Progenitor cell of endocrine pancreas (in vitro differentiated cells): ENCODE results near the gene MAFG. TPM values are rescaled to one million over a fixed set of nuclear protein-coding genes. Genes with fewer than 3 reads are reported as not detected.

Source experiments
- DNase-seq: peaks from one replicate; pipeline ENCODE4 v3.0.0; 2021; ENCODE audit warnings: low spot score; ENCODE audit not compliant: unreplicated experiment
- H3K27ac Mint-ChIP-seq: 2 replicates; pipeline ENCODE4 v1.8.0; 2021; ENCODE audit warnings: mild to moderate bottlenecking, moderate library complexity, mixed read lengths
- H3K27me3 Mint-ChIP-seq: 2 replicates; pipeline ENCODE4 v1.8.0; 2021; ENCODE audit warnings: mixed read lengths
- H3K36me3 Mint-ChIP-seq: 2 replicates; pipeline ENCODE4 v1.8.0; 2022; ENCODE audit warnings: mixed read lengths; ENCODE audit not compliant: insufficient read depth
- H3K4me1 Mint-ChIP-seq: 2 replicates; pipeline ENCODE4 v1.8.0; 2021; ENCODE audit warnings: low read depth, mixed read lengths
- H3K4me3 Mint-ChIP-seq: 2 replicates; pipeline ENCODE4 v1.8.0; 2021; ENCODE audit warnings: low read depth, mild to moderate bottlenecking, moderate library complexity, mixed read lengths
- H3K9me3 Mint-ChIP-seq: 2 replicates; pipeline ENCODE4 v1.8.0; 2021; ENCODE audit warnings: low read depth, mixed read lengths
- total RNA-seq: library from RNA; stranded (reverse); gene quantifications from 2 replicates; pipeline ENCODE4 v1.2.1, GENCODE V29; 2021
- TF ChIP-seq, protein P1 (sequence below): fragments of 200-600 bp; sonication (generic); IDR thresholded peaks from one replicate; pipeline ENCODE4 v1.5.0; 2021; ENCODE audit warnings: antibody characterized with exemption, mild to moderate bottlenecking; ENCODE audit not compliant: unreplicated experiment

The MAFG gene
- total RNA-seq, 1 donor from 2014 or later, result 29.5 TPM

DNA sequence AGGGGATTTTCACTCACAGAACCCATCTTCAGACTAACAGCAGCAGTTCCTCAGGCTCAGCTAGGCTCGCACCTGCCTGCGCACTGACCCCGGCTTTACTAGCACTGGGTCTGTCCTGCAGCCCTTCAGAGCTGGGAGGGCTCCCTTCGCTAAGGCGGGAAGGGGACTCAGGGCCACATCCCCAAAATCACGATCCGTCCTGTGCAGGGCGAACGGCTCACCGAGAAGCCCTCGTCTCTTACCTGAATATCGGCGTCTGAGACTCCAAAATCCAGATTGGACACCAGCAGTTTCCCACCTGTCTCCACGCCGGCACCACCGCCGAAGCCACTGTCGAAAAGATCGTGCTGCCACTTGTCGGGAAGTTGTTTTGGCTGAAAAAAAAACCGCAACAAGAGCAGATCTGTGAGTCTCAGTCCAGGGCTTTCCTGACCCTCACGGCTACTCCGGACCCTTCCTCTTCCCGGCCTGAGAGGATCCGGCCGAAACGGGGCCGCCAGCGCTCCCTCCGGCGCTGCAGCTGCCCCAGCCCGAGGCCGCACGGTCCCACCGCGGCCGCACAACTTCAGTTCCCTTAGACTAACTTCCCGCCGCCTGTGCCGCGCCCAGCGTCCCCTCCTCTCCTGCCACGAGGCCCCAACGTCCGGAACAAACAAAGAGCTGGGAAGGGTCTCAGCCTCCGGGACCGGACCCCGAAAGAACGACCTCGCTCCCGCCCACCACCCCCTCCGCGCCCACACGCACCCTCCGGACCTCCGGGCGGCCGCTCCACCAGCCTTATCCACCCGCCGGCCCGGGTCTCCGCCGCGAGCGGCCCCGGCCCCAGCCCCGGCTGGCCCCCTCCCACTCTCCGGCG lies 36.9 kb downstream of the MAFG start:
- Mint-ChIP-seq H3K9me3 (no peaks in the 10 kb centered on the region), H3K36me3 (peaks cover 16% of the 10 kb centered on the region), H3K4me1 (peaks cover 5% of the 10 kb centered on the region), H3K4me3 (peak overlapping the region; percentile 84), H3K27me3 (no peaks in the 10 kb centered on the region), H3K27ac (peak overlapping the region; percentile 95)
- no peak for DNase-seq
- TF ChIP-seq, protein P1, sequence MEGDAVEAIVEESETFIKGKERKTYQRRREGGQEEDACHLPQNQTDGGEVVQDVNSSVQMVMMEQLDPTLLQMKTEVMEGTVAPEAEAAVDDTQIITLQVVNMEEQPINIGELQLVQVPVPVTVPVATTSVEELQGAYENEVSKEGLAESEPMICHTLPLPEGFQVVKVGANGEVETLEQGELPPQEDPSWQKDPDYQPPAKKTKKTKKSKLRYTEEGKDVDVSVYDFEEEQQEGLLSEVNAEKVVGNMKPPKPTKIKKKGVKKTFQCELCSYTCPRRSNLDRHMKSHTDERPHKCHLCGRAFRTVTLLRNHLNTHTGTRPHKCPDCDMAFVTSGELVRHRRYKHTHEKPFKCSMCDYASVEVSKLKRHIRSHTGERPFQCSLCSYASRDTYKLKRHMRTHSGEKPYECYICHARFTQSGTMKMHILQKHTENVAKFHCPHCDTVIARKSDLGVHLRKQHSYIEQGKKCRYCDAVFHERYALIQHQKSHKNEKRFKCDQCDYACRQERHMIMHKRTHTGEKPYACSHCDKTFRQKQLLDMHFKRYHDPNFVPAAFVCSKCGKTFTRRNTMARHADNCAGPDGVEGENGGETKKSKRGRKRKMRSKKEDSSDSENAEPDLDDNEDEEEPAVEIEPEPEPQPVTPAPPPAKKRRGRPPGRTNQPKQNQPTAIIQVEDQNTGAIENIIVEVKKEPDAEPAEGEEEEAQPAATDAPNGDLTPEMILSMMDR, result no peak

DNA sequence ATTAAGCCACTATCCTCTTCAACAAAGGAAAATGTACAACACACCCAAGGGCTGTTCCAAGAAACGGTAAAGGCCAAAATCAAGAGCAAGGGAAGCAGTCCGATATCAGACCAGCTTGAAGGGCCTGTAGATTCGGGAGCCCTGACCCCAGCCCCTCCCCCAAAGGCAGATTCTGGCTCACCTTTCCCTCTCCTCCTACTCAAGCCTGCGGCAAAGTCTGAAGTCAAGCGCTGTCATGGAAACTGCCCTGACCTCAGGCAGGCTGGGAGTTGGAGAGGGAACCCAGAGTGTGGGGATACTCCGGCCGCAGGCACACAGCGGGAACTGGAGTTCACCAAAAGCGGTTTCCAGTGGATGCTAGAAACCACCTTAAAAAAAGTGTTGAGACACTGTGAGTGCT lies 37.9 kb downstream of the MAFG start:
- peak overlapping the region; percentile 33 for H3K27ac Mint-ChIP-seq
- TF ChIP-seq, protein P1, result no peak
- DNase-seq, result no peak
- peak overlapping the region; percentile 84 for H3K4me3 Mint-ChIP-seq
- H3K9me3 Mint-ChIP-seq, result no peaks in the 10 kb centered on the region
- H3K4me1 Mint-ChIP-seq, result peaks cover 5% of the 10 kb centered on the region
- no peaks in the 10 kb centered on the region for H3K27me3 Mint-ChIP-seq
- peaks cover 17% of the 10 kb centered on the region for H3K36me3 Mint-ChIP-seq

DNA sequence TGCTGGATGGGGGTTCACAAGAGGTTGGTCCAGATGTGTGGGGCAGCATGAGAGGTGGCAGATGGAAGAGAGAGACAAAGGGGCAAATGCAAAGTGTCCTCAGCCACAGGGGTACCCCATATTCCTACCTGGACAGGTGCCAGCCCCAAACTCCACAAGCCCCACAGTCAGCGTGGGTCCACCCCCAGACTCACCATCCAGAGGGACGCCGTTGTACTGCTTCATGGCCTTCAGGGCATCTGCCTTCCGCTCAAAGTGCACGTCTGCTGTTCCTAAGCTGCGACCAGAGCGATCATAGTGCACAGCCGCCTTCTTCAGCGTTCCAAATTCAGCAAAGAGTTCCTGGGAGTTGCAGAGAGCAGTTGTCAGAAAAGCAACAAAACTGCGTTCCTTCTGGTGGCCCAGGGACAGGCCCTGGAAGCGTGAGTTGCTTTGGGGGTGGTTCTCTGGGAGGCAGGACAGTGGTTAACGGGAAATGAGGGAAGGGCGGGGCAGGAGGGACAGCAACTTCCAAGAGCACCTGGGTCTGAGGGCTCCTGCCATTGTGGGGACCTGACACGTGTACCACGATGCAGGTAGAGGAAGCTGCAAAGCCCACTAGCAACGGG lies 38.4 kb downstream of the MAFG start:
- TF ChIP-seq, protein P1, result no peak
- H3K27ac Mint-ChIP-seq, result peak overlapping the region; percentile 33
- H3K36me3 Mint-ChIP-seq, result peaks cover 17% of the 10 kb centered on the region
- H3K9me3 Mint-ChIP-seq, result no peaks in the 10 kb centered on the region
- DNase-seq, result no peak
- H3K4me3 Mint-ChIP-seq, result peak overlapping the region; percentile 84
- H3K4me1 Mint-ChIP-seq, result peaks cover 5% of the 10 kb centered on the region
- H3K27me3 Mint-ChIP-seq, result no peaks in the 10 kb centered on the region

DNA sequence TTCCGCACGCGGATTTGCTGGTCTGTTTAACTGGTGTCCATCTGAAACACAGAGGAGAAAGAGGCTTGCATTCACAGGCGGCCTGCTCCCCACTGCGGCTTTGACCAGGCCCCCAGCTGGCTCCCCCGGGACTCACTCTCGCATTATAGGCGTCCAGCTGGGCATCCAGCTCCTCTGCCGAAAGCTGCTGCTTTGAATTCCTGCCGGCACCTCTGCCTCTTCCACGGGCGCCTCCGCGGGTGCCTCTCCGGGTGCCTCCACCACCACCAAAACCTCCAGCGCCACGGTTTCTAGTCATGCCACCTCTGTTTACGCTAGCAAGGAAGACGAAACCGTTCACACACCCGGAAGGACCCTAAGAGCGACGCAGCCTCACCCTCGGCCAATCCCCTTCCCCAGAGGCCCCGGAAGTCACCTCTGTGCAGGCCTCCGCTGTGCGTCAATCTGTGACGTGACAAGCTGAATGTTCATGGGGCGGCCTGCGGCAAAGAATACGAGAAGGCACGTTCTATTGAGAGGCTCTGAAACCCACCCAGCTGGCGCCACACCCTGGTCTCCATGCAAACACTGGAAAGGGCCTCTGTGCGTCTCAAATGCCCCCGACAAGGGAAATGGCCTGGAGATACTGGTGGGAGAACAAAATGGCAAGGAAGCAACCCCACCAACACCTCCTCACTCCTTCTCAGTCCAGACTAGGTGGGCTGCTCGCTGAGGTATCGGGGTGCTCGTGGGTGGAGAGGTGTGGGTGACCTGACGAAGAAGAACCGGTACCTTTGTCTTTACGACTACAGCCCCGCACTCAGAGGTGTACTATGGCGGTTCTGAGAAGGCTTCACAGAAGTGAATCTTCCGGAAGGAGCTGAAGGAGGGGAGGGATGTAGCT lies 39.2 kb downstream of the MAFG start:
- Mint-ChIP-seq H3K27ac (peak overlapping the region; percentile 52), H3K27me3 (no peaks in the 10 kb centered on the region), H3K4me3 (peak overlapping the region; percentile 62), H3K36me3 (peaks cover 17% of the 10 kb centered on the region), H3K4me1 (peaks cover 5% of the 10 kb centered on the region), H3K9me3 (no peaks in the 10 kb centered on the region)
- TF ChIP-seq, protein P1, result no peak
- DNase-seq, result no peak
